ENCODE measurements around the gene CENPN.

The CENPN gene

DNA sequence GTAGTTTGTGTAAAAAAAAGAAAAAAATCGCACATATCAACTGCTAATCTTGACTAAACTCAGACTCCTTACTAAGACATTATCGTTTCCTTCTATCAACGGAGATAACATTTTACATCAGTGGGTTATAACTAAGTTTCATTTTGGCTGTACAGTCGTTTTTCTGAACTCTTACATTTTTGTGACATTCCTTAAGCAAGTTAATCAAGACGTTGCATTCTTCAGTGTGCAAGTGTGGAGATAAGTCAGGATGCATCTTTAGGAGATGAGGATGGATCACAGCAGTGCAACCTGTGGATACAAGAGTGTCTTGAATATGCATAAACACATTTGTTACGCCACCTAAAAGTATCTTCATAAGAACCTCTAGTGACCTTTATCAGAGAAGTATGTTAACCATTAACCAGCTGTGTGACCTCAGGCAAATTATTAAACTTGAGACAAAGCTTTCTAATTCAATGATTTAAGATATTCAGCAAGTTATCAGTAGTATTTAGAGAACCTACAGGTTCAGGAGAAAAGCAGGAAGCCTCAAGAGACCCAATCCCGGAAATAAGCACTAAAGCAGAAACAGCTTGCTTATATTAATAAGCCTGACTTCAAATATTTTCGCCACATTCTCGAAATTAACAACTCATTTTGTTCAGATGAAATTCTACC lies 9.7 kb upstream of the CENPN start:
- Histone ChIP-seq H3K4me3 (ENCODE audit: low read depth, low read length, poor library complexity, severe bottlenecking) (peak overlapping the region; percentile 48), H3K9ac (ENCODE audit: low read length) (peak overlapping the region; percentile 53; the same call in 1 of the 2 replicates), H3F3A (ENCODE audit: insufficient read depth, low read length) (no peaks in the 10 kb centered on the region), H4K20me1 (ENCODE audit: insufficient read depth, low read length) (no peaks in the 10 kb centered on the region), H3K4me2 (ENCODE audit: low read length) (peak overlapping the region; percentile 65), H2AFZ (ENCODE audit: low read length) (no peak overlapping the region), H3K4me1 (ENCODE audit: insufficient read depth, low read length, severe bottlenecking) (peaks cover 21% of the 10 kb centered on the region), H3K9me2 (ENCODE audit: low read depth, low read length) (no peaks in the 10 kb centered on the region), H3K27me3 (ENCODE audit: insufficient read depth, low read length) (no peaks in the 10 kb centered on the region), H3K79me2 (ENCODE audit: insufficient read depth, low read length) (peaks cover 62% of the 10 kb centered on the region), H3K27ac (ENCODE audit: low read depth, low read length, poor library complexity, severe bottlenecking) (peak overlapping the region; percentile 24), H3K9me3 (ENCODE audit: low read length) (no peaks in the 10 kb centered on the region), H3K36me3 (ENCODE audit: insufficient read depth, low read length) (peaks cover 4% of the 10 kb centered on the region; the same call in 1 of the 2 replicates)
- TF ChIP-seq, protein P1, sequence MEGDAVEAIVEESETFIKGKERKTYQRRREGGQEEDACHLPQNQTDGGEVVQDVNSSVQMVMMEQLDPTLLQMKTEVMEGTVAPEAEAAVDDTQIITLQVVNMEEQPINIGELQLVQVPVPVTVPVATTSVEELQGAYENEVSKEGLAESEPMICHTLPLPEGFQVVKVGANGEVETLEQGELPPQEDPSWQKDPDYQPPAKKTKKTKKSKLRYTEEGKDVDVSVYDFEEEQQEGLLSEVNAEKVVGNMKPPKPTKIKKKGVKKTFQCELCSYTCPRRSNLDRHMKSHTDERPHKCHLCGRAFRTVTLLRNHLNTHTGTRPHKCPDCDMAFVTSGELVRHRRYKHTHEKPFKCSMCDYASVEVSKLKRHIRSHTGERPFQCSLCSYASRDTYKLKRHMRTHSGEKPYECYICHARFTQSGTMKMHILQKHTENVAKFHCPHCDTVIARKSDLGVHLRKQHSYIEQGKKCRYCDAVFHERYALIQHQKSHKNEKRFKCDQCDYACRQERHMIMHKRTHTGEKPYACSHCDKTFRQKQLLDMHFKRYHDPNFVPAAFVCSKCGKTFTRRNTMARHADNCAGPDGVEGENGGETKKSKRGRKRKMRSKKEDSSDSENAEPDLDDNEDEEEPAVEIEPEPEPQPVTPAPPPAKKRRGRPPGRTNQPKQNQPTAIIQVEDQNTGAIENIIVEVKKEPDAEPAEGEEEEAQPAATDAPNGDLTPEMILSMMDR (IDR thresholded peaks at IDR 0.05; ENCODE audit: low read length) = no peak
- TF ChIP-seq EZH2 (IDR thresholded peaks at IDR 0.05; ENCODE audit: borderline replicate concordance, low read length) = no peak

DNA sequence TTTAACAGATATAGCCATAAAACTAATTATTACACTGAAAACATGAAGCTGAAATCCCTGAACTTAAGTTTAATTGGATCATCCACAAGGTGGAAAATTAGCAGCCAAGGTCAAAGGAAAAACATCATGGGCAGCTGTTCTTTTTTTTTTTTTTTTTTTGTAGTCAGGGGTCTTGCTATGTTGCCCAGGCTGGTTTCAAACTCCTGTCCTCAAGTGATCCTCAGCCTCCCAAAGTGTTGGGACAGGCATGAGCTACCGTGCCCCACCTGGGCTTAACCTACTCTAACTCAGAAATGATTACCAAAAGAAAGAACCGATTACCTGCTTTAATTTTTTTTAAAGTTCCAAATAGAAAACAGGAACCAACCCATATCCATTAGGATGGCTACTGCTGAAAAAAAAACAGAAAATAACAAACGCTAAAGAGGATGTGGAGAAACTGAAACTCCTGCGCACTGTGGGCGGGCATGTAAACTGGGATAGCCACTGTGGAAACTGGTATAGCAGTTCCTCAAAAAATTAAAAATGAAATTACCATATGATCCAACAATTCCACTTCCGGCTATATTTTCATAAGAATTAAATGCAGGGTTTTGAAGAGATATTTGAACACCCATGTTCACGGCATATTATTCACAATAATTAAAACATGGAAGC lies 8.9 kb upstream of the CENPN start:
- no peaks in the 10 kb centered on the region for H4K20me1 ChIP-seq (ENCODE audit: insufficient read depth, low read length)
- H3K4me1 ChIP-seq (ENCODE audit: insufficient read depth, low read length, severe bottlenecking) = peaks cover 21% of the 10 kb centered on the region
- peak overlapping the region; percentile 53; the same call in 1 of the 2 replicates for H3K9ac ChIP-seq (ENCODE audit: low read length)
- H3K27me3 ChIP-seq (ENCODE audit: insufficient read depth, low read length) = no peaks in the 10 kb centered on the region
- H3K9me3 ChIP-seq (ENCODE audit: low read length) = no peaks in the 10 kb centered on the region
- no peak overlapping the region for H2AFZ ChIP-seq (ENCODE audit: low read length)
- peaks cover 68% of the 10 kb centered on the region for H3K79me2 ChIP-seq (ENCODE audit: insufficient read depth, low read length)
- H3K9me2 ChIP-seq (ENCODE audit: low read depth, low read length) = no peaks in the 10 kb centered on the region
- H3K4me2 ChIP-seq (ENCODE audit: low read length) = peak overlapping the region; percentile 65
- no peak for TF ChIP-seq EZH2 (IDR thresholded peaks at IDR 0.05; ENCODE audit: borderline replicate concordance, low read length)
- TF ChIP-seq, protein P1 (IDR thresholded peaks at IDR 0.05; ENCODE audit: low read length) = no peak
- H3F3A ChIP-seq (ENCODE audit: insufficient read depth, low read length) = no peaks in the 10 kb centered on the region
- no peak overlapping the region for H3K4me3 ChIP-seq (ENCODE audit: low read depth, low read length, poor library complexity, severe bottlenecking)
- H3K36me3 ChIP-seq (ENCODE audit: insufficient read depth, low read length) = peaks cover 4% of the 10 kb centered on the region; the same call in 1 of the 2 replicates
- H3K27ac ChIP-seq (ENCODE audit: low read depth, low read length, poor library complexity, severe bottlenecking) = peak overlapping the region; percentile 24

DNA sequence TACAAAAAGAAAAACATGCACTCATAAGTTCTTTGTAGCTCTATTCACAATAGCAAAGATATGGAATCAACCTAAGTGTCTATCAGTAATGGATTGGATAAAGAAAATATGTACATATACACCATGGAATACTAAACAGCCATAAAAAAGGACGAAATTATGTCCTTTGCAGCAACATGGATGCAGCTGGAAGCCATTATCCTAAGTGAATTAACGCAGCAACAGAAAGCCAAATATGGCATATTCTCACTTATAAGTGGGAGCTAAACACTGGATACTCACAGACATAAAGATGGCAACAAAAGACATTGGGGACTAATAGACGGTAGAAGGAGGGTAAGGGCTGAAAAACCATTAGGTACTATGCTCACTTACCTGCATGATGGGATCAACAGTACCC lies 6.1 kb upstream of the CENPN start:
- Histone ChIP-seq H3K9me3 (ENCODE audit: low read length) (no peaks in the 10 kb centered on the region), H2AFZ (ENCODE audit: low read length) (no peak overlapping the region), H3K9me2 (ENCODE audit: low read depth, low read length) (no peaks in the 10 kb centered on the region), H3K27ac (ENCODE audit: low read depth, low read length, poor library complexity, severe bottlenecking) (no peak overlapping the region), H3K27me3 (ENCODE audit: insufficient read depth, low read length) (no peaks in the 10 kb centered on the region), H4K20me1 (ENCODE audit: insufficient read depth, low read length) (no peaks in the 10 kb centered on the region), H3K79me2 (ENCODE audit: insufficient read depth, low read length) (peaks cover 85% of the 10 kb centered on the region), H3K4me1 (ENCODE audit: insufficient read depth, low read length, severe bottlenecking) (peaks cover 40% of the 10 kb centered on the region), H3F3A (ENCODE audit: insufficient read depth, low read length) (no peaks in the 10 kb centered on the region), H3K36me3 (ENCODE audit: insufficient read depth, low read length) (no peaks in the 10 kb centered on the region), H3K4me3 (ENCODE audit: low read depth, low read length, poor library complexity, severe bottlenecking) (no peak overlapping the region), H3K4me2 (ENCODE audit: low read length) (no peak overlapping the region), H3K9ac (ENCODE audit: low read length) (no peak overlapping the region)
- TF ChIP-seq EZH2 (IDR thresholded peaks at IDR 0.05; ENCODE audit: borderline replicate concordance, low read length) = no peak
- TF ChIP-seq, protein P1 (IDR thresholded peaks at IDR 0.05; ENCODE audit: low read length) = no peak
